ENCODE measurements around the gene SLC22A1. TPM values are rescaled to one million over a fixed set of nuclear protein-coding genes. Genes with fewer than 3 reads are reported as not detected.

Gene SLC22A1
- total RNA-seq, 1 experiment from 2014 or later, result 0.39 TPM

DNA sequence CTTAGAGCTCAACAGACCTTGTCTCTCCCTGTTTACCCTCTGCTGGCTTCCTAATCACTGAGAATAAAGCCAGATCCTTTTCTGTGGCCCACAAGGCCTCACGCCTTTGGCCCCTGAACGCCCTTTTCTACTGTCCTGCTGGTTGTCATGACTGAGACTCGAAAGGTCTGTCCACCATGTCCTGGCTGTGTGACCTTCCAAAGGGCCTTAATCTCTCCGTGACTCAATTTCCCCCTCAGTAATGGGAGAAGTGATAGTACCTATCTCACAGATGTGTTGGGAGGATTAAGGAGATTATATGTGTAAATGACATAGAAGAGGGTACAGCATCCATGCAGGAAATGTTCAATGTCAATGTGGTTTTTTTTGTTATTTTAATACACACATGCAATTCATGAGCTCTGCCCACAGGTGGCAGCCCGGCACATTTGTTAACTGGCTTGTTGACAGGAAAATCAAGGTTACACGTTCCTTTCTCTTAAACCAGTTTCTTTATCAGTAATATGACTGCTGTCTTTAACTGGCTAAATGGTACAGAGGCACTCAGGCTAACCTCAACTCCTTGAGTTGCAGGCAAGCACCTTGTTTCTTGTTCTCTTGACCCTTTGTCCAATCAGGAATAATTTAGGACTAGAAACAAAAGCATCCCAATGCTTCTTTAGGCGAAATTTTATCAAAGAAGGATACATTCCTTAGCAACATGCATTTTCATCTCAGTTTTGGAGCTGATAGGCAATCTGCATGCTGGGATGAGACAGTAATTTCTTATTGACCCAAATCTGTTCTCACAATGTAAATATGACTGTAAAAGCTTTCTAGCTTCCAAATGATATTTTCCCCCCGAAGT, 16.6 kb downstream of the SLC22A1 start:
- Histone ChIP-seq H3K79me2 (ENCODE audit: insufficient read depth, low read length) (no peaks in the 10 kb centered on the region), H2BK120ac (ENCODE audit: low read depth, low read length, poor library complexity, severe bottlenecking) (no peak overlapping the region), H3K4ac (ENCODE audit: low read depth, low read length) (no peak overlapping the region), H3K23me2 (ENCODE audit: insufficient read length, low read depth, low read length, poor library complexity, severe bottlenecking) (no peaks in the 10 kb centered on the region), H2AFZ (ENCODE audit: low read length) (no peak overlapping the region), H3K4me2 (ENCODE audit: insufficient read depth, insufficient read length, low read length) (no peak overlapping the region), H4K91ac (ENCODE audit: insufficient read length, low read depth, low read length) (no peak overlapping the region), H3K4me1 (ENCODE audit: insufficient read depth, low read length) (no peaks in the 10 kb centered on the region), H4K20me1 (ENCODE audit: control insufficient read depth, insufficient read depth, insufficient read length) (no peaks in the 10 kb centered on the region), H2BK20ac (ENCODE audit: low read depth, low read length, poor library complexity, severe bottlenecking) (no peak overlapping the region), H3K18ac (ENCODE audit: insufficient read length, low read depth, low read length) (no peak overlapping the region), H3K27ac (ENCODE audit: insufficient read length, low read depth, low read length) (no peak overlapping the region), H3K79me1 (ENCODE audit: insufficient read depth, low read depth, low read length, poor library complexity, severe bottlenecking) (no peaks in the 10 kb centered on the region), H4K5ac (ENCODE audit: insufficient read length, low read depth, low read length) (no peak overlapping the region), H3K14ac (ENCODE audit: insufficient read depth, low read length) (no peak overlapping the region), H3K9me3 (ENCODE audit: control insufficient read depth, low read depth, low read length) (no peaks in the 10 kb centered on the region), H3K9ac (ENCODE audit: extremely low read depth, insufficient read length, low read length) (no peak overlapping the region), H2BK12ac (ENCODE audit: insufficient read length, low read depth, low read length) (no peak overlapping the region), H4K8ac (replicated peaks; ENCODE audit: insufficient read length, low read depth, low read length) (no peak overlapping the region), H2AK5ac (ENCODE audit: insufficient read length, low read length) (no peak overlapping the region), H3K27me3 (ENCODE audit: insufficient read depth, low read length) (no peaks in the 10 kb centered on the region), H3T11ph (ENCODE audit: low read length) (no peak overlapping the region), H2BK15ac (ENCODE audit: low read depth, low read length) (no peak overlapping the region), H3K56ac (ENCODE audit: insufficient read length, low read depth, low read length) (no peak overlapping the region), H2BK5ac (ENCODE audit: insufficient read length, low read length) (no peak overlapping the region), H3K23ac (ENCODE audit: insufficient read length, low read depth, low read length) (no peak overlapping the region)
- no peak overlapping the region; a peak in 1 of 5 replicates for H3K4me3 Mint-ChIP-seq
- no CpG with 5 or more reads among the region's 8 CpGs for WGBS (ENCODE audit: extremely low coverage, insufficient read length, low lambda C conversion rate)
- no peaks in the 10 kb centered on the region for H3K36me3 Mint-ChIP-seq (ENCODE audit: insufficient read depth in 1 of 3, low read depth in 3 of 3)
- H3K27me3 Mint-ChIP-seq (ENCODE audit: low read depth), result peaks cover 5% of the 10 kb centered on the region
- DNase-seq, result no peak
- no peaks in the 10 kb centered on the region for H3K9me3 Mint-ChIP-seq
- H3K27ac Mint-ChIP-seq, result peak overlapping the region in 1 of 3 experiments; percentile 66; a peak in 1 of 7 replicates
- TF ChIP-seq, protein P1, sequence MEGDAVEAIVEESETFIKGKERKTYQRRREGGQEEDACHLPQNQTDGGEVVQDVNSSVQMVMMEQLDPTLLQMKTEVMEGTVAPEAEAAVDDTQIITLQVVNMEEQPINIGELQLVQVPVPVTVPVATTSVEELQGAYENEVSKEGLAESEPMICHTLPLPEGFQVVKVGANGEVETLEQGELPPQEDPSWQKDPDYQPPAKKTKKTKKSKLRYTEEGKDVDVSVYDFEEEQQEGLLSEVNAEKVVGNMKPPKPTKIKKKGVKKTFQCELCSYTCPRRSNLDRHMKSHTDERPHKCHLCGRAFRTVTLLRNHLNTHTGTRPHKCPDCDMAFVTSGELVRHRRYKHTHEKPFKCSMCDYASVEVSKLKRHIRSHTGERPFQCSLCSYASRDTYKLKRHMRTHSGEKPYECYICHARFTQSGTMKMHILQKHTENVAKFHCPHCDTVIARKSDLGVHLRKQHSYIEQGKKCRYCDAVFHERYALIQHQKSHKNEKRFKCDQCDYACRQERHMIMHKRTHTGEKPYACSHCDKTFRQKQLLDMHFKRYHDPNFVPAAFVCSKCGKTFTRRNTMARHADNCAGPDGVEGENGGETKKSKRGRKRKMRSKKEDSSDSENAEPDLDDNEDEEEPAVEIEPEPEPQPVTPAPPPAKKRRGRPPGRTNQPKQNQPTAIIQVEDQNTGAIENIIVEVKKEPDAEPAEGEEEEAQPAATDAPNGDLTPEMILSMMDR (conservative IDR thresholded peaks at IDR 0.05), result peak; percentile 84
- peaks cover 34 to 40% of the 10 kb centered on the region in 2 experiments for H3K4me1 Mint-ChIP-seq

Measured in H9 (cell line).